Right lobe of liver (tissue), 4 donors: ENCODE data around the gene SH3TC1.

Source experiments
- POLR2A ChIP-seq: fragments of 450-650 bp; IDR thresholded peaks from one replicate; pipeline ENCODE4 v1.6.1; 2017; ENCODE audit warnings: antibody characterized with exemption, mild to moderate bottlenecking
- TF ChIP-seq, protein P1 (sequence below), 4 donors: fragments of 200-600 bp in 3 of 4; fragments of 450-650 bp in 1 of 4; IDR thresholded peaks; one replicate each; pipeline versions ENCODE4 v1.5.1 to v1.8.0; 2016 to 2022; ENCODE audit warnings: antibody characterized with exemption in 4 of 4, mild to moderate bottlenecking in 2 of 4
- donor health status: DM: no; HTN: no; CAD: no.
- donor health status: DM: no; HTN: no; CAD: no.
- donor health status: DM: no; HTN: yes; CAD: no.

DNA sequence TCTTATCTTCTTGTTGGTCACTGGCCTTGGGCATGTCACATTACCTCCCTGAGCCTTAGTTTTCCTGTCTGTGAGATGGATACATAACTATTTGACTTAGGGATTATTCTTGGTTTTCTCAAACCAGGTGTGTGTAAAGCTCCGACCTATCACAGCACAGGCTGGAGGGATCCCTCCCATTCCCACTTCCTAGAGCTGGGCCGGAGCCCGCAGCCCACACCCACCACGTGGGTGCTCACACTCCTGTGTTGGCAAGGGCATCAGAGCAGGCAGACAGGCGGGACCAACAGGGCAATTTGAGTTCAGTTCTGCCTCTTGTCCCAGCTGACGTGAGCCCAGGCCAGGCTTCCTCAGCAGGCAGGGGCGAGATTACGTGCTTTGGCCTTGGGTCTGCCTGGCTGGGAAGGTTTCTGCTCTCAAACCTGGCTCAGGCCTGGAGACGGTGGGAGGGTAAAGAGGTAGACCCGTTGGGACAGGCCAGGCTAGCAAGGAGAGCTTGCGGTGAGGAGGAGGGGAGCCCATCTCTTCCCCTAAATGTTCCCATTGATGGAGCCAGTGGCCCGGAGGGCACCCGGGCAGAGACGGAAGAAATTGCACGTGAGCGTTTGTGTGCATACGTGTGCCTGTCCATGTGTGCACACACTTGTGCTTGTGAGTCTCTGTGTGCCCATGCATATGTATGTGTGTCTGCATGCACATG, 734 bp upstream of the SH3TC1 start:
- TF ChIP-seq, protein P1, sequence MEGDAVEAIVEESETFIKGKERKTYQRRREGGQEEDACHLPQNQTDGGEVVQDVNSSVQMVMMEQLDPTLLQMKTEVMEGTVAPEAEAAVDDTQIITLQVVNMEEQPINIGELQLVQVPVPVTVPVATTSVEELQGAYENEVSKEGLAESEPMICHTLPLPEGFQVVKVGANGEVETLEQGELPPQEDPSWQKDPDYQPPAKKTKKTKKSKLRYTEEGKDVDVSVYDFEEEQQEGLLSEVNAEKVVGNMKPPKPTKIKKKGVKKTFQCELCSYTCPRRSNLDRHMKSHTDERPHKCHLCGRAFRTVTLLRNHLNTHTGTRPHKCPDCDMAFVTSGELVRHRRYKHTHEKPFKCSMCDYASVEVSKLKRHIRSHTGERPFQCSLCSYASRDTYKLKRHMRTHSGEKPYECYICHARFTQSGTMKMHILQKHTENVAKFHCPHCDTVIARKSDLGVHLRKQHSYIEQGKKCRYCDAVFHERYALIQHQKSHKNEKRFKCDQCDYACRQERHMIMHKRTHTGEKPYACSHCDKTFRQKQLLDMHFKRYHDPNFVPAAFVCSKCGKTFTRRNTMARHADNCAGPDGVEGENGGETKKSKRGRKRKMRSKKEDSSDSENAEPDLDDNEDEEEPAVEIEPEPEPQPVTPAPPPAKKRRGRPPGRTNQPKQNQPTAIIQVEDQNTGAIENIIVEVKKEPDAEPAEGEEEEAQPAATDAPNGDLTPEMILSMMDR (IDR thresholded peaks at IDR 0.05) = no peak
- no peak for TF ChIP-seq POLR2A
